MCF 10A (cell line): Measurements from ENCODE around the gene CD79B. TPM values are rescaled to one million over a fixed set of nuclear protein-coding genes. Genes with fewer than 3 reads are reported as not detected.
"Not testable (repeated sequence)": the region's sequence is repeated elsewhere in the genome, so short reads cannot be mapped to it uniquely, and the experiment has no call there.

Source experiments
- BruUV-seq: library from RNA; stranded (reverse); fragments of 400-500 nt; replicated peaks from 2 replicates; lab custom pipeline; 2021; lab: Mats Ljungman, UMichigan
- CTCF ChIA-PET: fragments of 300-600 bp; sonication (Branson Sonifier 250); formaldehyde crosslinking; extraction: SDS; loops from one replicate; lab custom pipeline; 2021; ENCODE audit warnings: antibody characterized with exemption, inconsistent platforms; lab: Yijun Ruan, JAX
- POLR2A ChIA-PET: fragments of 300-600, 350-650 bp; sonication (Branson Sonifier 250); formaldehyde crosslinking; extraction: SDS; loops from one replicate; lab custom pipeline; 2020; ENCODE audit warnings: antibody characterized with exemption, inconsistent platforms; lab: Yijun Ruan, JAX
- DNase-seq: peaks from one replicate; pipeline ENCODE4 v3.0.0-alpha.2; 2018; ENCODE audit not compliant: unreplicated experiment
- H3K27ac Mint-ChIP-seq: one replicate; pipeline ENCODE4 v1.8.0; 2022; ENCODE audit warnings: mild to moderate bottlenecking, low read depth, mixed read lengths; ENCODE audit not compliant: unreplicated experiment
- H3K27me3 Mint-ChIP-seq: one replicate; pipeline ENCODE4 v1.8.0; 2022; ENCODE audit warnings: mixed read lengths; ENCODE audit not compliant: insufficient read depth, unreplicated experiment
- H3K36me3 Mint-ChIP-seq: one replicate; pipeline ENCODE4 v1.8.0; 2022; ENCODE audit warnings: mild to moderate bottlenecking, moderate library complexity, mixed read lengths; ENCODE audit not compliant: insufficient read depth, unreplicated experiment
- H3K4me1 Mint-ChIP-seq: one replicate; pipeline ENCODE4 v1.8.0; 2022; ENCODE audit warnings: mixed read lengths; ENCODE audit not compliant: insufficient read depth, unreplicated experiment
- H3K4me3 Mint-ChIP-seq: one replicate; pipeline ENCODE4 v1.8.0; 2022; ENCODE audit warnings: mild to moderate bottlenecking, moderate library complexity, mixed read lengths; ENCODE audit not compliant: unreplicated experiment
- H3K9me3 Mint-ChIP-seq: one replicate; pipeline ENCODE4 v1.8.0; 2022; ENCODE audit warnings: mixed read lengths; ENCODE audit not compliant: unreplicated experiment
- intact Hi-C: fragments of 100-400 bp; cut with micrococcal nuclease; formaldehyde crosslinking; loops from 2 replicates; pipeline ENCODE4 v1.14.1; 2022
- total RNA-seq: library from RNA; stranded (reverse); gene quantifications from 2 replicates; pipeline ENCODE4 v1.2.3, GENCODE V29; 2022
- TF ChIP-seq, protein P1 (sequence below): fragments of 200-600 bp; IDR thresholded peaks from one replicate; pipeline ENCODE4 v1.8.0; 2022; ENCODE audit warnings: antibody characterized with exemption, mild to moderate bottlenecking; ENCODE audit not compliant: unreplicated experiment

Gene CD79B
- total RNA-seq, 1 experiment from 2014 or later = not detected

- H3K36me3 Mint-ChIP-seq, POLR2A ChIA-PET, H3K4me1 Mint-ChIP-seq, H3K27ac Mint-ChIP-seq, H3K4me3 Mint-ChIP-seq, intact Hi-C loops, H3K9me3 Mint-ChIP-seq, BruUV-seq: not testable (repeated sequence)
- CTCF ChIA-PET = interaction anchor here (0.7 to 2.4 kb wide), 18 partner anchors 8 to 1581 kb away, joined by 3 to 11 read pairs (median 4); no protein-coding TSS in a partner anchor
- H3K27me3 Mint-ChIP-seq = peaks cover 42% of the 10 kb centered on the region
- TF ChIP-seq, protein P1, sequence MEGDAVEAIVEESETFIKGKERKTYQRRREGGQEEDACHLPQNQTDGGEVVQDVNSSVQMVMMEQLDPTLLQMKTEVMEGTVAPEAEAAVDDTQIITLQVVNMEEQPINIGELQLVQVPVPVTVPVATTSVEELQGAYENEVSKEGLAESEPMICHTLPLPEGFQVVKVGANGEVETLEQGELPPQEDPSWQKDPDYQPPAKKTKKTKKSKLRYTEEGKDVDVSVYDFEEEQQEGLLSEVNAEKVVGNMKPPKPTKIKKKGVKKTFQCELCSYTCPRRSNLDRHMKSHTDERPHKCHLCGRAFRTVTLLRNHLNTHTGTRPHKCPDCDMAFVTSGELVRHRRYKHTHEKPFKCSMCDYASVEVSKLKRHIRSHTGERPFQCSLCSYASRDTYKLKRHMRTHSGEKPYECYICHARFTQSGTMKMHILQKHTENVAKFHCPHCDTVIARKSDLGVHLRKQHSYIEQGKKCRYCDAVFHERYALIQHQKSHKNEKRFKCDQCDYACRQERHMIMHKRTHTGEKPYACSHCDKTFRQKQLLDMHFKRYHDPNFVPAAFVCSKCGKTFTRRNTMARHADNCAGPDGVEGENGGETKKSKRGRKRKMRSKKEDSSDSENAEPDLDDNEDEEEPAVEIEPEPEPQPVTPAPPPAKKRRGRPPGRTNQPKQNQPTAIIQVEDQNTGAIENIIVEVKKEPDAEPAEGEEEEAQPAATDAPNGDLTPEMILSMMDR = peak; percentile 37
- peak; percentile 43 for DNase-seq
Observed at GRCh38 chr17:63889026-63889848, 42.9 kb downstream of the CD79B start.

GRCh38 chr17:63885119-63885518 lies 47.0 kb downstream of the CD79B start:
- CTCF ChIA-PET, intact Hi-C loops, H3K4me3 Mint-ChIP-seq, H3K27ac Mint-ChIP-seq, H3K4me1 Mint-ChIP-seq, H3K9me3 Mint-ChIP-seq, POLR2A ChIA-PET, BruUV-seq, H3K36me3 Mint-ChIP-seq, DNase-seq: not testable (repeated sequence)
- H3K27me3 Mint-ChIP-seq = peaks cover 20% of the 10 kb centered on the region

GRCh38 chr17:63882626-63883126 lies 49.5 kb downstream of the CD79B start:
- ChIA-PET POLR2A (interaction anchor here (1.3 kb wide), 1 partner anchor 263 kb away, joined by 4 read pairs; no protein-coding TSS in a partner anchor), CTCF (interaction anchor here (0.6 to 2.6 kb wide), 14 partner anchors 16 to 349 kb away, joined by 3 to 15 read pairs (median 3); no protein-coding TSS in a partner anchor)
- not testable (repeated sequence) for DNase-seq

GRCh38 chr17:63881935-63882601 lies 50.1 kb downstream of the CD79B start, which contains the start of gene GH2:
GH2 (minus strand) TSS chr17:63881944; CDS start chr17:63881801, 143 bp downstream.
- ChIA-PET CTCF (interaction anchor here (0.6 to 2.6 kb wide), 11 partner anchors 15 to 349 kb away, joined by 3 to 15 read pairs (median 4); no protein-coding TSS in a partner anchor), POLR2A (no interaction called here)
- no peaks in the 10 kb centered on the region for H3K36me3 Mint-ChIP-seq
- intact Hi-C loops = no loop called here
- H3K4me3 Mint-ChIP-seq = no peak within 1 kb of the TSS
- no peak within 1 kb of the TSS for H3K27ac Mint-ChIP-seq
- BruUV-seq = no TSS peak
- no peaks in the 10 kb centered on the region for H3K4me1 Mint-ChIP-seq
- TF ChIP-seq, protein P1 = peak; percentile 54
- H3K27me3 Mint-ChIP-seq = peaks cover 38% of the 10 kb centered on the region
- peak; percentile 54 for DNase-seq
- no peaks in the 10 kb centered on the region for H3K9me3 Mint-ChIP-seq

More at GRCh38 chr17:63882626-63883126, 49.5 kb downstream of the CD79B start:
- H3K9me3 Mint-ChIP-seq, H3K36me3 Mint-ChIP-seq, intact Hi-C loops, H3K4me1 Mint-ChIP-seq, H3K4me3 Mint-ChIP-seq, BruUV-seq, H3K27ac Mint-ChIP-seq: not testable (repeated sequence)
- H3K27me3 Mint-ChIP-seq = peaks cover 40% of the 10 kb centered on the region

DNA sequence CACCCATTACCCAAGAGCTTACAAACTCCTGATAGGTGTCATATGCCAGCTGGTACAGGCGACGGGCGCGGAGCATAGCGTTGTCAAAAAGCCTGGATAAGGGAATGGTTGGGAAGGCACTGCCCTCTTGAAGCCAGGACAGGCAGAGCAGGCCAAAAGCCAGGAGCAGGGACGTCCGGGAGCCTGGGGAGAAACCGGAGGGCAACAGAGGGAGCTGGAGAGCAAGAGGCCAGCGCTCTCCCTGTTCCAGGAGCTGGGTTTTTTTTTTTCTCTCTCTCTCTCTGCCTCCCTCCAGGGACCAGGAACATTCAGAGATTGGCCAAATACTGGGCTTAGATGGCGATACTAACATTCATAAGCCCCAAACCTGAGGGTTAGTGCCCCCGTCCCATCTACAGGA lies 50.8 kb downstream of the CD79B start:
- peaks cover 33% of the 10 kb centered on the region for H3K27me3 Mint-ChIP-seq
- H3K4me1 Mint-ChIP-seq, H3K27ac Mint-ChIP-seq, intact Hi-C loops, H3K36me3 Mint-ChIP-seq, BruUV-seq, H3K9me3 Mint-ChIP-seq, POLR2A ChIA-PET, DNase-seq, H3K4me3 Mint-ChIP-seq: not testable (repeated sequence)
- CTCF ChIA-PET = interaction anchor here (0.7 to 1.0 kb wide), 4 partner anchors 8 to 161 kb away, joined by 3 to 4 read pairs (median 4); no protein-coding TSS in a partner anchor
